Amniotic stem cell (primary cell): ENCODE measurements around the gene MEA1.
"Not testable (repeated sequence)": the region's sequence is repeated elsewhere in the genome, so short reads cannot be mapped to it uniquely, and the experiment has no call there.

Experiments used
- DNase-seq: peaks from one replicate; lab custom pipeline; 2025; lab: John Stamatoyannopoulos, UW

Gene MEA1

DNA sequence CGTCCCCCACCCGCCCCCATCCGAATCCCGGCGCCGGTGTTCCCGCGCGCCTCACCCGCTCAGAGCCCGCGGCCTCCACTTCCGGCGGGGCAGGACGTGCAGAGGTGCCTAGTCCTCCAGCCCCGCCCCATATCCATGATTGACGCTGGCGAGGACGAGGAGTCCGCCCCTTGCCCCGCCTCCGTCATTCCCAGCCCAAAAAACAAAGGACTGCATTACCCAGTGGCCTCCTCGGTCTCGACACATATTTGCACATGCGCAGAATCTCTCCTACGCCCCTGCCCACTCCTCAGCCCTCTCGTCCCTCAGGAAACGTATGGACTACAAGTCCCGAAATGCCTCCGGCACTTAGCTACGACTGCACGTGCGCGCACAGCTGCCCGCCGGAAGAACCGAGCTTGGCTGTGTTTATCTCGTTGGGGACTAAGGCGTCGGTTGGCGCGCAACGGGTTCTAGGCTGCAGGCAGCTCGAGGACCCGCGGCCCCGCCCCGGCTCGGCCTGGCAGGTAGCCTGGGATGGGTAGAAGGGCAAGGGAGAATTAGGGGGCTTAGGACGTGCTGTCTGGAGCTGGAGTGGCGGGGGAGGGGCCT is at the start of gene MEA1, which contains the start of gene KLHDC3:
Gene MEA1 (minus strand): TSS at position 104 of the 591 bp plus-strand sequence. CDS start 133 bp downstream, outside the sequence.
Gene KLHDC3 (plus strand): TSS at position 407 of the 591 bp plus-strand sequence. CDS start 2,944 bp downstream, outside the sequence.
- DNase-seq, result peak; percentile 100

DNA sequence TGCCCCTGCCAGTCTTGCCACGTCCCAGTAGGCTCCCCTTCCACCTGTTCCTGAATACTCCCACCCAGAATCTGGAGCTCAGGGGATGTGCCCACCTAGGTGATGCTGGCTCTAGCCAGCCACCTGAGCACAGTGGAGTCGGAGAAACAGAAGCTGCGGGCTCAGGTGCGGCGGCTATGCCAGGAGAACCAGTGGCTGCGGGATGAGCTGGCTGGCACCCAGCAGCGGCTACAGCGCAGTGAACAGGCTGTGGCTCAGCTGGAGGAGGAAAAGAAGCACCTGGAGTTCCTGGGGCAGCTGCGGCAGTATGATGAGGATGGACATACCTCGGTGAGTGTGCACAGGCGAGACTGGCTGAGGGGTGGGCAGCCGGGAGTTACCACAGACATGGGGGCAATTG is 49.1 kb upstream of the MEA1 start:
- no peak for DNase-seq

DNA sequence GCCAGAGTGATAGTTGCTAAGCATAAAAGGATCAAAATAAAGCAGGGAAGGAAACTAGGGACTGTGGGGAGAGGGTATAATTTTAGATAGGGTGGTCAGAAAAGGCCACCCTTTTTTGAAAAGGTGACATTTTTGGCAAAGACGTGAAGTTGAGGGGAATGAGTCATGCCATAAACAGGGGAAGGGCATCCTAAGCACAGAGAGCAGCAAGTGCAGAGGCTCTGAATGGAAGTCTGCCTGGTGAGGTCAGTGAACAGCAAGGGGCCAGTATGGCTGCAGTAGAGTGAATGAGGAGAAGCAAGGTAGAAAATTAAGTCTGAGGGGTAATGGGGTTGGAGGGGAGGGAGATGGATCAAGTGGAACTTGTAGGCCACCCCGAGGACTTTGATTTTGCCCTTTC is 48.1 kb upstream of the MEA1 start:
- no peak for DNase-seq

DNA sequence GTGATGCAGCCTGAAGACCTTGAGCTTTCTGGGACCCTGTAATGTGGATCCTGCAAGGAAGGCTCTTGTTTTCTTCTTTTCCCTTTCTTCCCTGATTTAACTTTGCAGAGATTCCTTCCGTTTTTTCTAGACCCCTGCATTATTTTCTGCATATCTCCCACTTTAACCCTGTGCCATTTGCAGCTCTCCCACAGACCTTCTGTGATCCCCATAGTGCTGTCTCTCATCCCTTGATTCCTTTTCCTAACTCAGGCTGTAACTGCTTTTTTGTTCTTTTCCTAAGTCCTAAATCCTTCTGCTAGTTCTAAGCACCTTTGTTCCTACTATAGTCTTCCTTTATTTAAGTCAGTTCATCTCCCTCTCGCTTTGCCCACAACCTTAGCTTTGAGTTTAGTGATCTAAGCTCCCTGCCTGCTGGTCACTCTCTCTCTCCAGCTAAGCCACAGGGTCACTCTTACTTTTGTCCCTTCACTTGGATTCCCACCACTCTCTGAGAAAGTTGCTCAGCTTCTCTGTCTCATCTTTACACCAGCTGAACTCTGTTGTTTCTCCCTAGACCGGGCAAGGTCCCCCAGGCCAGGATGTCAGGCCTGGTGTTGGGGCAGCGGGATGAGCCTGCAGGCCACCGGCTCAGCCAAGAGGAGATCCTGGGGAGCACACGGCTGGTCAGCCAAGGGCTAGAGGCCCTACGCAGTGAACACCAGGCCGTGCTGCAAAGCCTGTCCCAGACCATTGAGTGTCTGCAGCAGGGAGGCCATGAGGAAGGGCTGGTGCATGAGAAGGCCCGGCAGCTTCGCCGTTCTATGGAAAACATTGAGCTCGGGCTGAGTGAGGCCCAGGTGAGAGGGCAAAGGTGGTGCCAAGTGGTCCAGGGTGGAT is 47.2 kb upstream of the MEA1 start:
- no peak for DNase-seq

- DNase-seq, result no peak
Observed at GRCh38 chr6:43060034-43060754, 46.4 kb upstream of the MEA1 start.

DNA sequence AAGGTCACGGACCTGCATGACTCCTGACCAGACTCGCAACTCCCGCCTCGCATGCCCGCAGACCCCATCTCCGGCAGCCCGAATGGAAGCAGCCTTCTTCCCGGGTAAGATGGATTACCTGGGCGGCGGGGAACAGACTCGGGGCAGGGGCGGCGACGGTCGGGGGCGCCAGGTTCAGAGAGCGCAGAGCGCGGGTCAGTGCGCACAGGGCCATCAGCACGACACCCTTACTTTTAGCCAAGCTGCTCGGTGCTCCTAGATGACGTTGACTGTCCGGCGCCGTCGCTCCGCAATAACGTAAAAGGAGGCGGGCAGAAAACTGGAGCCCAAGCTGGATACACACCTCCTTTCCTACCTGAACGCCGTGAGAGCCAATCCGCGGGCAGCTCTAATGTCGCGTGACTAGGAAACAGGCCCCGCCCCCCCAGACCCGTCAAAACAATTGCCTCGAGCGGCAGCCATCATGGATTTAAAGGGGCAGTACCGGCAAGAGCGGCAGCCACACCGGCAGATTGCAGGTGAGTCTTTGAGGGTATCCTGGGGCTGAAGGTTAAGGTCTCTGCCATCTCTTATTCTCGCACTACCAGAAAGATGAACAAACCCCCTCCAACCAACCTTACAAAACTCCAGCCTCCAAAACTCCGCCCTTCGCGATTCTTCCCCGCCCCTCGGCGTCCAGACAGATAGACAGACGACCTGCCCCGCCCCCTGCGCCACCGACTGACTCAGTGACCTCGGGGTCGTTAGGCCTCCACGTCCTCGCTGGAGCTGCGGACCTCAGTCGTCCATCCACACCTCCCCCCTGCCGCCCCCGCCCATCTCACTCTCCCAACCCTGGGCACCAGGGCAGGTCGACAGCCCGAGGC is 45.7 kb upstream of the MEA1 start, which contains the start of the genes KLC4 and MRPL2:
Gene KLC4 (plus strand): TSS at position 464 of the 866 bp plus-strand sequence. CDS start 1,705 bp downstream, outside the sequence.
Gene MRPL2 (minus strand): TSS at position 267 of the 866 bp plus-strand sequence. CDS start 53 bp downstream, at position 214.
- DNase-seq, result peak; percentile 98

GRCh38 chr6:43058531-43058930 is 44.8 kb upstream of the MEA1 start:
- DNase-seq, result no peak

- DNase-seq, result no peak
Observed at GRCh38 chr6:43055966-43056365, 42.2 kb upstream of the MEA1 start.

DNA sequence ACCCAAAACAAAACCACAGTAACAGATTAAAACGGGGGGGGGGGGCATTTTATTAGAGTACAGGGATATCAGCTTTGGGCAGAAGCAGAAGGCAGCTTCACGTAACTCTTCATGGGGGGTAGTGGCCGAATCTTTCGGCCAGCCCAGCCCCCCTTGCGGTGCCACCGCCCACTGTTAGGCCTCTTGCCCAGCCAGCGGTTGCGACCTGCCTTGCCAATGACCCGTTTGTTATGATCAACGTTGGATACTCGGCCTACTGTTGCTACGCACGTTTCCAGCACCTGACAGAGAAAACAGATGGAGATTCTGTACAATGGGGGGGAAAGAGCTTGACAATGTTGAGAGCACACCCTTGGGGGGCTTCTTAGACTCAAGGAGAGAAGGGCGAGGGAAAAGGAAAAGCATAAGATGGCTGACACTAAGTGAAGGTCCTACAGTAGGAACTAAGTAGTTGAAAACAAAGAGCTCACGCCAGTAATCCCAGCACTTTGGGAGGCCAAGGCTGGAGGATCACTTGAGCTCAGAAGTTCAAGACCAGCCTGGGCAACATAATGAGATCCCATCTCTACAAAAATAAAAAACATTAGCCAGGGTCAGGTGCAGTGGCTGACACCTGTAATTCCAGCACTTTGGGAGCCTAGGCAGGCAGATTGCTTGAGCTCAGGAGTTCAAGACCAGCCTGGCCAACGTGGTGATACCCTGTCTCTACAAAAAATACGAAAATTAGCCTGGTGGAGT is 40.6 kb upstream of the MEA1 start:
- DNase-seq, result no peak

GRCh38 chr6:43053545-43054205 is 39.9 kb upstream of the MEA1 start, which contains the start of gene CUL7:
Gene CUL7, minus strand, starts transcription at chr6:43053851. Its CDS starts 1,063 bp downstream, at chr6:43052788.
- DNase-seq, result peak; percentile 91

- DNase-seq, result no peak
Observed at GRCh38 chr6:43052842-43053544, 39.2 kb upstream of the MEA1 start.

DNA sequence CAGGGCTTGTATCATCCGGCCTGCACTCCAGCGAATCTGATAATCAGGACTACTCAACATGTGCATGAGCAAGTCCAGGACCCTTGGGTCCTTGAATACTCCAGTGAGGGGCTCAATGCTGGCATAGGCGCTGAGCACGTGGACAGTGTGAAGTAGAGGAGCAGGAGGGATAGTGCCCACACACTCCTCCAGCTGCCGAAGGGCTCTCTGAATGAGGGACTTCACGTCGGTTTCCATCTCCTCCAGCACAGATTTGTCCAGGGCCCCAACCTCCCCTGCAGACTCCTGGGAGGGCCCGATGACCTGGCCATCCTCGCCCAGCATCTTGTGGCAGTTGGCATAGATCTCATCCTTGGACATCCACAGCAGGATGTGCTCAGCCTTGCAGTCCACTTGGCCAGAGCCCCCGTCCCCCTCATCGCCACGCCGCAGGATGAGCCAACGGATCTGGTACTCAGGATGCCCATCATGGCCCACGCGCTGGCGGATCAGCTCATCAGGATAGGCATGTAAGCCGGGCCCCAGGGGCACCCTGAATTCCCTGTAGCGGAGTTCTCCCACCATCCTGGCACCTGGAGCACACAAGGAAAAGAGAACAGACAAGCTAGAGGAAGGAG is 38.6 kb upstream of the MEA1 start:
- no peak for DNase-seq

DNA sequence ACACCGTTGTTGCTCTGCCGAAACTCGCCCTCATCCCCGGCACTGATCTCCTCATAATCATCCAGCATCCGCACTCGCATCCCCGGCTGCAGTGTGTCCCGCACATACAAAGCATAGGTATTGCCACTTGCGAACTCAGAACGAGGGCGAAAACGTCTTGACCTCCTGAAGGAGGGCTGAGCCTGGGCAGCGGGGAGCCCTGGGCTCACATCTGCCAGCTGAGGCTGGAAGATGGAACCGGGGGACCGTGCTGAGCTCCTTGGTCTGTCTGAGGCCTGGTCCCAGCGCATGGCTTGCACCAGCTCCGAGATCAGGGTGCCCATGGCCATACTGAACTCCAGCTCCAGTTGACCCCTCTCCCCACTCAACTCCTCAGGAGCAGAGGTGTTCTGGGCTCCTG is 37.2 kb upstream of the MEA1 start:
- no peak for DNase-seq

DNA sequence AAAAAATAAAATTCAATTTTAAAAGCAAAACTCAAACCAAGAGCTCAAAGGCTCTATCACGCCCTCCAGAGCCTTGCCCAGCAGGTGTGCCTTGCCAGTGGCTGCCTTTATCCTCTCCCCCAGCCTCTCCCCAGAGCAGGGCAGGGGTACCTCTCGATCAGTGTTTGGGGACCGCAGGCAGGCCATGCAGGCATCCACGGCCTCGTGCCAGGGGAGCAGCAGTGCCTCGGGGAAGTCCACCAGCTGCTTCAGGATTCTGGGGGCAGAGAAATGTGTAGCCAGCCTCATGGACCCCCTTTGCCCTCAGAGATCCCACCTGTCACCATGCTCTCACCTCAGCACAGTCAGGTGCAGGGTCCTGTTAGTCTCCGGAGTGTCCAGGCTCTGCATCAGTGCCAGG is 34.3 kb upstream of the MEA1 start:
- DNase-seq, result no peak

- no peak for DNase-seq
Observed at GRCh38 chr6:43045371-43045930, 31.7 kb upstream of the MEA1 start.

- DNase-seq, result no peak
Observed at GRCh38 chr6:43043310-43043709, 29.6 kb upstream of the MEA1 start.

DNA sequence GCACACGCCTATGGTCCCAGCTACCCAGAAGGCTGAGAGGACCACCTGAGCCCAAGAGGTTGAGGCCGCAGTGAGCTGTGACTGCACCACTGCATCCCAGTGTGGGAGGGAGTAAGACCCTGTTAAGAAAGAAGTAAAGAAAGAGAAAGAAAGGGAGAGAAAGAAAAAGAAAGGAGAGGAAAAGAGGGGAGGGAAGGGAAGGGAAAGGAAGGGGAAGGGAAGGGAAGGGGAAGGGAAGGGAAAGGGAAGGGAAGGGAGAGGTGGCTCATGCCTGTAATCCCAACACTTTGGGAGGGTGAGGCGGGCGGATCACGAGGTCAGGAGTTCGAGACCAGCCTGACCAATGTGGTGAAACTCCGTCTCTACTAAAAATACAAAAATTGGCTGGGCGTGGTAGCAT is 27.7 kb upstream of the MEA1 start:
- not testable (repeated sequence) for DNase-seq

DNA sequence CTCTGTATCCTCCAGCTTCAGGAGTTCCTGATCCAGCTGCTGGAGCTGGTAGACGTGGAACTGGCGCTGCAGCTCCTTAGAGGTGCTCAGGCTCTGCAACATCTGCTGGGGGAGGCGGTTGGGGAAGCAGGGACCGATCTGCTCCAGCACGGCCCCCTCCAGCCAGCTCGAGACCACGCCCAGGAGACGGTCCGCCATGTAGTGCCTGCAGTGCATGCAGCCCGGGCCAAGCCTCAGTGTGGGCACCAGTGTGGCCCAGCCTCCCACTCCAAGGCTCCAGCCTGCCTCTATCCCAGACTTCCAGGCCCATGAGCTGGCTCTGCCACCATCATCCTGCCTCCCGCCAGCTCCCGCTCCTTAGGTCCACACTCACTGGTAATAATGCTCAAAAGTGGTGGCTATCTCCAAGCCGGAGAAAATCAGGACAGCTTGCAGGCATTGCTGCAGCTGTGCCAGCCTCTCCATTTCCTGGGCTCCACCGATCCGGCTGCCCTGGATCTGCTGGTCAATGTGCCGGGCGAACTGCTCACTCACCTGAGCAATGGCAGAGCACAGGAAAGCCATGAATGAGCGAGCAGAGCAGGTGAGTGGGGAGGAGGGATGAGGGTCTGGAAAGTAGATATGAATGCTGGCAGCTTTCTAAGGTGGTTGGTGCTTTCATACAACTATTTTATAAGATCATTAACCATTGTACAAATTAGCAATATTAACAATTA is 27.0 kb upstream of the MEA1 start:
- no peak for DNase-seq
